ENCODE measurements around the gene CAMSAP1. TPM values are rescaled to one million over a fixed set of nuclear protein-coding genes. Genes with fewer than 3 reads are reported as not detected.

Gene CAMSAP1
- total RNA-seq, 2 experiments from 2014 or later, result 19.9 to 21.8 TPM

DNA sequence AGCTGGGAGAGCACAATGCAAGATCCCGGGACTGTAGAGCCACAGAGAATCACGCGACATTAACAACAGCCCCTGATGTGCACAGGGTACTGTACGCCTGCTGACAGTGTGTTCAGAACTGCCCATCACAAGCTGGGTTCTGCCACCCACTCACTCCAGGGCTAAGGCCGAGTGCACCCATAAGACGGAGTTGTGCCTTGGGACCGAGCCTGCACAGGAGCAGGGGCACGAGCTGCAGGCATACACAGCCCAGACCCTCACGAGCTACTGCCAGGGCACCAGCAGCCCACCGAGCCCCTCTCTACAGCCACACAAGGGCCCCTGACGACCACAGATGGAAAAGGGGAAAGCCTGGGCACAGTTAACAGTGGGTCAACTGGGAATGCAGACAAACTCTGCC, 67.8 kb downstream of the CAMSAP1 start:
- peaks cover 6% of the 10 kb centered on the region for H3K9me3 Mint-ChIP-seq
- H3K36me3 Mint-ChIP-seq, result peaks cover 18% of the 10 kb centered on the region
- H3K27me3 Mint-ChIP-seq, result no peaks in the 10 kb centered on the region
- no peak overlapping the region for H3K27ac Mint-ChIP-seq
- H3K4me3 Mint-ChIP-seq, result no peak overlapping the region
- no peak for DNase-seq
- no peaks in the 10 kb centered on the region for H3K4me1 Mint-ChIP-seq

DNA sequence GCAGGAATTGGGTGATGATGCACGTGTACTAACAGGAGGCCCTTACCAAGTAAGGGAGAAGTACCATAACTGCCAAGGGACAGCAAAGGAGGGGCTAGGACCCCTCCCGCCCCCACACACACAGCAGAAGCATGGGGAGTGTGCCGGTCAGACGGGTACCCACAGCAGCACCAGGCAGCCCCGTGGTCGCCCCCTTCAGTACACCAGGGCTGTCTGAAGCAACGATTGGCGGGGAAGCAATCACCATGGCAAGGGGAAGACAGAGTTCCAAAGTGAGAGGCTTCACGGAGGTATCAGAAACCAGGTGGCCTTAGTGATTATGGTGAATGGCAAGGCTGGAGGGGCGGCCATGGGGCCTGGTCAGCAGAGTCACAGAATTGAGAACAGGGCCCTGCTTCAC, 72.2 kb downstream of the CAMSAP1 start:
- H3K36me3 Mint-ChIP-seq, result peaks cover 14% of the 10 kb centered on the region
- H3K4me1 Mint-ChIP-seq, result peaks cover 6% of the 10 kb centered on the region
- no peak overlapping the region for H3K27ac Mint-ChIP-seq
- H3K9me3 Mint-ChIP-seq, result peaks cover 1% of the 10 kb centered on the region
- H3K27me3 Mint-ChIP-seq, result no peaks in the 10 kb centered on the region
- no peak for DNase-seq
- H3K4me3 Mint-ChIP-seq, result no peak overlapping the region

DNA sequence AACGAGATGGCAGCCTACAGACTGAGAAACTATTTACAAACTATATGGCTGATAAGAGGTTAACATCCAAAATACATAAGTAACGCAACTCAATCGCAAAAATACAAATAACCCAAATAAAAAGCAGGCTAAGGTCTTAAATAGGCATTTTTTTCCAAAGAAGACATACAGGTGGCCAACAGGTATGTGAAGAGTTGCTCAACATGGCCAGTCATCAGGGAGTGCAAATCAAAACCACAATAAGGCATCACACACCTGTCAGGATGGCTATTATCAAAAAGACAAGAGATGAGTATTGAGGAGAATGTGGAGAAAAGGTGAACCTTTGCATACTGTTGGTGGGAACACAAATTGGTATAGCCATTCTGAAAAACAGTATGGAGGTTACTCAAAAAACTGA, 73.5 kb downstream of the CAMSAP1 start:
- Mint-ChIP-seq H3K4me1 (peaks cover 6% of the 10 kb centered on the region), H3K4me3 (no peak overlapping the region), H3K9me3 (peaks cover 1% of the 10 kb centered on the region), H3K36me3 (peaks cover 23% of the 10 kb centered on the region), H3K27me3 (no peaks in the 10 kb centered on the region), H3K27ac (no peak overlapping the region)
- no peak for DNase-seq

DNA sequence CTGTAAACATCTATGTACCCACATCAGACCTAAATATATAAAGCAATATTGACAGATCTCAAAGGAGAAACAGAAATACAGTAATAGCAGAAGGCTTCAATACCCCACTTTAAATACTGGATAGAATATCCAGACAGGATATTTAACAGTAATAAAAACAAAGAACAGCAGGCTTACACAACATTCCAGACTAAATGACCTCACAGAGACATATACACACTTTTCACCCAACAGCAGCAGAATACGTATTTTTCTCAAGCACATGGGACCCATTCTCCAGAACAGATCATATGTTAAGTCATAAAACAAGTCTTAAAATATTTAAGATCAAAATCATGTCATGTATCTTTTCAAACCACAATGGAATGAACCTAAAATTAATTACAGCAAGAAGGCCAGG, 76.8 kb downstream of the CAMSAP1 start:
- H3K27me3 Mint-ChIP-seq, result no peaks in the 10 kb centered on the region
- H3K27ac Mint-ChIP-seq, result no peak overlapping the region
- DNase-seq, result no peak
- no peak overlapping the region for H3K4me3 Mint-ChIP-seq
- H3K9me3 Mint-ChIP-seq, result peaks cover 5% of the 10 kb centered on the region
- peaks cover 10% of the 10 kb centered on the region for H3K4me1 Mint-ChIP-seq
- peaks cover 36% of the 10 kb centered on the region for H3K36me3 Mint-ChIP-seq

DNA sequence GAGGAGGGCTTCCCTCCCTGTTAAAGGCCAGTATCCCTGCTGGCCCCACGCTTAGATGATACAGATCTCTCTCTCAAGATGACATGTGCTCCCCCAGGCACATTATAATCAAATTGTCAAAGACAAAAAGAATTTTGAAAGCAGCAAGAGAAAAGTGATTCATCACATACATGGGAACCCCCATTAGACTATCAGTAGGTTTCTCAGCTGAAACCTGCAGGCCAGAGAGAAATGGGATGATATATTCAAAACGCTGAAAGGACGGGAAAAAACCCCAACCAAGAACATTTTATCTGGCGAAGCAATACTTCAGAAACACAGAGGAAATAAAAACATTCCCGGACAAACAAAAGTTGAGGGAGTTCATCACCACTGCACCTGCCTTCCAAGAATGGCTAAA, 78.7 kb downstream of the CAMSAP1 start:
- no peak for DNase-seq
- no peaks in the 10 kb centered on the region for H3K27me3 Mint-ChIP-seq
- H3K27ac Mint-ChIP-seq, result no peak overlapping the region
- H3K4me3 Mint-ChIP-seq, result no peak overlapping the region
- H3K4me1 Mint-ChIP-seq, result peaks cover 15% of the 10 kb centered on the region
- H3K9me3 Mint-ChIP-seq, result peaks cover 5% of the 10 kb centered on the region
- H3K36me3 Mint-ChIP-seq, result peaks cover 35% of the 10 kb centered on the region

DNA sequence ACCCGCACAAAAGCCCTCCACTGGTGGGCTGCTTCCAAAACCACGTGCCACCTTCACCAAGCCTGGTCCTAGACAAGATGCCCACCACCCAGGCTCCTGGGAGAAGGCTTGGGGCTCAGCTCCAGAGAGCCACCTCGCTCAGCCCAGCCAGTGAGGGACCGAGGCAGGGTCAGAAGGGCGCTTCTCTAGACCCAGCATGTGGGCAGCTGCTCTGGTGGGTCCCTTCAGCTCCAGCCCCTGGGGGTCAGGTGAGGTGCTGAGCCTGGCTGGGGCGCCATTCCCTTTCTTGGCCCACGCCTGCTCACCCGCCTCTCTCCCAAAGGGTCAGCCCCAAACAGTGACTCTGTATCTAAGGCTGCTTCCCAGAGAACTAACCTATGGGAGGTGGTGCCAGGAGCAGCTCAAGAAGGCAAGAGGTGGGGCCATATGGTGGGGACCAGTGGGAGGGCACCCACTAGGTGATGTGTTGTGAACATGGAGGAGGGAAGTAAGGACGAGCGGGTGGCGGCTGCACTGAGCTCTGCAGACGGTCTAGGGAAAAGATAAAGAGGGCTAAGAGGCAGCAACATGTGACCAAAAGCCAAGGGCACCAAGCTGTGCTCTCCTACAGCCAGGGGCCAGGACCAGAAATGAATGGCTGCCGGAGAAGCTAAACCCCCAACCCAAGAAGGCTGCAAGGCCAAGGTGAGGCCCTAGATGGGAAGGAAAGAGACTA, 79.3 kb downstream of the CAMSAP1 start:
- no peak overlapping the region for H3K27ac Mint-ChIP-seq
- H3K9me3 Mint-ChIP-seq, result peaks cover 4% of the 10 kb centered on the region
- no peak for DNase-seq
- peaks cover 31% of the 10 kb centered on the region for H3K36me3 Mint-ChIP-seq
- no peak overlapping the region for H3K4me3 Mint-ChIP-seq
- H3K27me3 Mint-ChIP-seq, result no peaks in the 10 kb centered on the region
- peaks cover 15% of the 10 kb centered on the region for H3K4me1 Mint-ChIP-seq

DNA sequence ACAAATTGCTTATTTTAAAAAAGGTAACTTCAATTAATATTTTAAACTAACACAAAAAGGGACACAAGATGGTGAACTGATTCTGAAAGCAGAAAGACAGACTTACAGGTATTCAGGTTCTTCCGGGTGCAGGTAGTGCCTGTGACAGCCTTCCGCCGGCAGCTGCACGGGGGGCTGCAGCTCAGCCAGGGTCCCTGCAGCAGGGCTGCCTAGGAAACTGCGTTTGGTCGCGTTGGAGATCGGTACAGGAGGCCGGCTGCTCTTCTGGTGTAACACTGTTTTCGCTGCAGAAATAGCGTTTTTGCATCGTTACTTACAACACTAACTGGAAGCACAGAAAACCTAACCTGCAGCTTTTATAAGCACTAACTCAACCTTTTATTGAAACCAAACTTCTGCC, 80.0 kb downstream of the CAMSAP1 start:
- H3K27me3 Mint-ChIP-seq, result no peaks in the 10 kb centered on the region
- no peak overlapping the region for H3K4me3 Mint-ChIP-seq
- H3K36me3 Mint-ChIP-seq, result peaks cover 33% of the 10 kb centered on the region
- peaks cover 15% of the 10 kb centered on the region for H3K4me1 Mint-ChIP-seq
- H3K9me3 Mint-ChIP-seq, result peaks cover 4% of the 10 kb centered on the region
- no peak for DNase-seq
- no peak overlapping the region for H3K27ac Mint-ChIP-seq

DNA sequence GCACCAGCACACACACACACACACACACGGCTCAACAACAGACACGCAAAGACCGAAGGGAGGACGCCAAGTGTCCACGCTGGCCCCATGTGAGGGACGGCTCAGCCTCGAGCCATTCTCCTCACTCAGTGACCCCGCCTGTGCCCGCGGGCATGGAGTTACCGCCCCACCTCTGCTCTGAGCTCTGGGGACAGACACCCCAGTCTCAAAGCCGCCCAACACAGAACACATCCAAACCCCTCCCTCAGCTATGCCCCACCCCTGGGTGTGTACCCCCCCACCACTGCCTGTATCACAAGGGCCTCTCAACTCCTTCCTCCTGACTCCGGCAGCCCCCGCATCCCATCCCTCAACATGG, 81.2 kb downstream of the CAMSAP1 start:
- H3K9me3 Mint-ChIP-seq, result peaks cover 4% of the 10 kb centered on the region
- H3K27ac Mint-ChIP-seq, result no peak overlapping the region
- H3K27me3 Mint-ChIP-seq, result no peaks in the 10 kb centered on the region
- no peak overlapping the region for H3K4me3 Mint-ChIP-seq
- peaks cover 10% of the 10 kb centered on the region for H3K4me1 Mint-ChIP-seq
- H3K36me3 Mint-ChIP-seq, result peaks cover 35% of the 10 kb centered on the region
- no peak for DNase-seq

DNA sequence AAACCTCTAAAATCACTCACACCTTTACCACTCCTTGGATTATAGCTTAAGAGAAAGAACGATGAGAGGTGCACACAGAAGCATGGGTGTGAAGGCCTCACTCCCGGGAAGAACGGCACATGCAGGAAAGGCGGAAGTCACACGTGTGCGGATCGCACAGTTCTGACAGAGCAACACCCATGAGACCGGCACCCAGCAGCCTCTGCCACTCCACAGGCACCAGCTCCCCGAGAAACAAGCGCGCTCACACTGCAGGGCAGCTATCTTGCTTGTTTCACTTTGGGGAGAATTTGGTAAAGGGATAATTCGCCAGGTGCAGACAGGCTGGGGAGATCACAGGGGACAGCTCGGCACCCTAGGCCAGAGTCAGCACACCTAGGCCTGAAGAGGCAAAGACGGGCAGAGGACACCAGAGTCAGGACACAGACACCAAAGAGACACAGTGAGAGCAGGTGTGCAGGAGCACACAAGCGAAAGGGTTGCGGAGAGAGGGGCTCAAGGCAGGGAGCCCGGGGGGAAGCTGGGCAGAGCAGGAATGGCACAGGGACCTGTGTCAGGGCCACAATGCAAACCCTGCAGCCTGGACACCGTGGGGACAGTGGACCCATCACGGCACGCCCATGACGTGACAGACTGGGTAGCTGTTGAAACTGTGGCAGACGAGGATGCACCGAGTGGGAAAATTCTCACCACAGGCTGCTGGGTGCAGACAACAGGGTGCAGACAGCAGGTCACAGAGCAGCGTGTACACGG, 81.7 kb downstream of the CAMSAP1 start:
- peaks cover 10% of the 10 kb centered on the region for H3K4me1 Mint-ChIP-seq
- peaks cover 4% of the 10 kb centered on the region for H3K9me3 Mint-ChIP-seq
- no peaks in the 10 kb centered on the region for H3K27me3 Mint-ChIP-seq
- peaks cover 32% of the 10 kb centered on the region for H3K36me3 Mint-ChIP-seq
- H3K27ac Mint-ChIP-seq, result no peak overlapping the region
- DNase-seq, result no peak
- no peak overlapping the region for H3K4me3 Mint-ChIP-seq

DNA sequence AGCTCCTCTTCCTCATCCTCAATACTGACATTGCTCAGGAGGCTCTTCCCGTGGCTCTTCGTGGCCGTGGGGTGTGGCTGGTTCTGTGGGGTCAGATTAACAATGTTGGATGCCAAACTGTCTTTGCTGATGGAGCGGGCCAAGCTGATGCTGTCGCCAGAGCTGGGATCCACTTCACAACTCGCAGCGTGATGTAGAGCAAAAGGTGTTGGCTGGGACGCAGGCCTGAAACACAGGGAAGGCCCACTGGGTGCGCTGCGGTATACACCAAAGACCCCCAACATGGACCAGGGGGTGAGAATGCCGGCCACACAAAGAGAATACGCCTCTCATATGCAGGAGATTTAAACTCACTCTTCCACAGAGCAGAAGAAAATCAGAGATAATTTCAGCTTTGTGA, 84.3 kb downstream of the CAMSAP1 start:
- Mint-ChIP-seq H3K36me3 (peaks cover 12% of the 10 kb centered on the region), H3K27ac (no peak overlapping the region), H3K4me1 (peaks cover 8% of the 10 kb centered on the region), H3K4me3 (no peak overlapping the region), H3K9me3 (no peaks in the 10 kb centered on the region), H3K27me3 (no peaks in the 10 kb centered on the region)
- DNase-seq, result no peak

DNA sequence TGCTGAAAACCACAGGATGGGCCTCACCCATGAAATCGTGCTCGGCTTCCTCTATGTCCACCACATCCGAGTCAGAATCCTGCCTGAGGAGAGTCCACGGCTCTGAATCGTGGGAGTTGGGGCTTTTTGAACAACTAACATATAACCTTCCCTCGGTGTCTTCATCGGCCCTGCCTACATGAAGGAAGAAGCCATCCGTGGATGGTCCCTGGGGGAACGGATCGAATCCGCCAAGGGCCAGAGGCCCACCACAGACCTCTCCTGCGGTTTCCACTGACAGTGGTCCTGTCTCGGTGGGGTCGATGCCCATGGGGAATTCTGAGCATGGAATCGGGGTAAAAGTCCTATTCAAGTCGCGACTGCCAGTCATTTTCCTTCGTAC, 85.0 kb downstream of the CAMSAP1 start:
- H3K4me1 Mint-ChIP-seq, result peaks cover 8% of the 10 kb centered on the region
- no peak overlapping the region for H3K4me3 Mint-ChIP-seq
- H3K27me3 Mint-ChIP-seq, result no peaks in the 10 kb centered on the region
- peaks cover 12% of the 10 kb centered on the region for H3K36me3 Mint-ChIP-seq
- DNase-seq, result no peak
- no peaks in the 10 kb centered on the region for H3K9me3 Mint-ChIP-seq
- H3K27ac Mint-ChIP-seq, result no peak overlapping the region

DNA sequence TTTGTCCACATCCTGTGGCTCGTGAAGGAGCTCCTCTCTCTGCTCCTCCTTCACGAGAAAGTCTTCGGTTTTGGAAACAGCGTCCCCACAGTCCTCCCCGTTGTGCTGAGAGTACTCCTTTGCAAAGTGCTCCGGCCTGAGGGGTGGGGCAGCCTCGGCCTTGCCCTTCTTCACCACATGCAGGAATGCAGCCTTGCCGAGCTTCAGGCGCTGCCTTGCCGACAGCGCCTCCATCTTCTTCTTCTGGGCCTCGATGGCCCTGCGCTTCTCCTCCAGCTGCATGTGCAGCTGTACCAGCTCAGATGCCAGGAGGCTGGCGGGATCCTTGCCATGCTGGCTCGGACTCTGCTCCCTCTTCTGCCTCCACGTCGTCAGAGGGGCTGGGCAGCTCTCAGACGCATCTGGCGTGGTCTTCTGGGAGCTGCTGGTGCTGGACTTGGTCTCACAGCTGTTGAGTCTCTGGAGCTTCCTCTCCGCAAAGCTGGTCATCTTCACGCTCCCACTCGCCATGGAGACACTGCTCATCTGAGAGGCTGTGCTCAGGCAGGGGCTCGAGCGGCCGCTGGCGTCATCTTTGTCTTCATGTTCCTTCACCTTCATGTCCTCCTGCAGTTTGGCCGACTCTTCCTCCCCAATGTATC, 85.5 kb downstream of the CAMSAP1 start:
- peaks cover 12% of the 10 kb centered on the region for H3K36me3 Mint-ChIP-seq
- H3K27ac Mint-ChIP-seq, result no peak overlapping the region
- H3K27me3 Mint-ChIP-seq, result no peaks in the 10 kb centered on the region
- H3K4me3 Mint-ChIP-seq, result no peak overlapping the region
- no peaks in the 10 kb centered on the region for H3K9me3 Mint-ChIP-seq
- peaks cover 8% of the 10 kb centered on the region for H3K4me1 Mint-ChIP-seq
- DNase-seq, result no peak

DNA sequence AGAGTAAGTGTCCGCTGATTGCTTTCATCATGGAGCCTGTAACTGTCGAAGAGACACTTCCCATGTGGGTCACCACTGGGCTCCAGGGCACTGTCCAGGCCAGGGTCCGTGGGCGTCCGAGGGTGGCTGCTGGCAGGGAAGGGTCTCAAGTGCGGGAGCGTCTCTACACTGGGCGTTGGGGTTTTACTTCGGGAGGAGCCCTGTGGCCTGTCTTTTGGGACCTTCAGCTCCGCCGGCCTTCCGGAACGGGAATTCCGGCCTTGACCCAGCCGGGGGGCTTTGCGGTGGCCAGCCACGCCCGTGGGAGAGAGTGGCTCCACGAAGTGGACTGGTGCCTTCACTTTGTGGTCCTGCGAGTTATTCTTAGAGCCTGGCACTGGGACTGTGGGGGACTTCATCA, 86.2 kb downstream of the CAMSAP1 start:
- Mint-ChIP-seq H3K4me1 (peaks cover 9% of the 10 kb centered on the region), H3K27ac (no peak overlapping the region), H3K36me3 (peaks cover 10% of the 10 kb centered on the region)

DNA sequence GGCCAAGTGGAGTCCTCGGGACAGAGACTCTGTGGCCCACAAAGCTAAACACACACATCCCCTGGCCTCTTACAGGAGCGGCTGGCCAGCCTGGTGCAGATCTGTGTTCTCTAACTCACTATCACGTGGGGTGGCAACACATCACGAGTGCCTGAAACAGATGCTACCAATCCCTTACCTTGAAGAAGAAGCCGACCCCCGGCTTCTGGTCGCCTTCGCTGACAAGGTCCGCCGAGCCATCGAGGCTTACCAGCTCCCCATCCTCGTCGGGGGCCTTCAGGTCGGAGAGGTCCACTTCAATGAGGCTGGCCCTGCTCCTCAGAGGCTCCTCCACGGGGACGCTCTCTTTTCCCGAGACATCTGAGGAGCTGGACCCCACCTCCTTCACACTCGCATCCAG, 86.7 kb downstream of the CAMSAP1 start:
- peaks cover 13% of the 10 kb centered on the region for H3K36me3 Mint-ChIP-seq
- H3K27me3 Mint-ChIP-seq, result no peaks in the 10 kb centered on the region
- no peak for DNase-seq
- H3K4me3 Mint-ChIP-seq, result no peak overlapping the region
- no peak overlapping the region for H3K27ac Mint-ChIP-seq
- H3K9me3 Mint-ChIP-seq, result no peaks in the 10 kb centered on the region
- peaks cover 12% of the 10 kb centered on the region for H3K4me1 Mint-ChIP-seq

More for the DNA sequence above, 86.2 kb downstream of the CAMSAP1 start:
- H3K4me3 Mint-ChIP-seq, result no peak overlapping the region
- no peak for DNase-seq
- no peaks in the 10 kb centered on the region for H3K27me3 Mint-ChIP-seq
- no peaks in the 10 kb centered on the region for H3K9me3 Mint-ChIP-seq

DNA sequence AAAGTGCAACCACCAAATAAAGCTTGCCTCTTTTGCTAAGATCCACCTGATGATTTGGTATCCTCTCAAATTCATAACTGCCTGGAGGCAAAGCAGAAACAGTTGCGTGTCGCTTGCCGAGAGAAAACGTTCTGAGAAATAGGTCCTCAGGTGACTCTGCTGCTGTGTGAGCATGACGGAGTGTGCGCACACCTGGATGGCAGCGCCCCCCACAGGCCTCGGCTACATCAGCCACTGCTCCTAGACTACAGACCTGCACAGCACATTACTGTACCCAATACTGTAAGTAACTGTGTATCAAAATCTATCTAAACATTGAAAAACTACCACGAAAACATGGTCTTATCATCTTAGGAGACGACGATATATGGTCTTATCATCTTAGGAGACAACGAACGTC, 87.4 kb downstream of the CAMSAP1 start:
- Mint-ChIP-seq H3K4me3 (no peak overlapping the region), H3K27ac (no peak overlapping the region), H3K36me3 (peaks cover 16% of the 10 kb centered on the region), H3K9me3 (no peaks in the 10 kb centered on the region), H3K27me3 (no peaks in the 10 kb centered on the region), H3K4me1 (peaks cover 8% of the 10 kb centered on the region)
- DNase-seq, result no peak
